ENCODE results near the gene DENND1B.
"Not testable (repeated sequence)": the region's sequence is repeated elsewhere in the genome, so short reads cannot be mapped to it uniquely, and the experiment has no call there.

Gene DENND1B

DNA sequence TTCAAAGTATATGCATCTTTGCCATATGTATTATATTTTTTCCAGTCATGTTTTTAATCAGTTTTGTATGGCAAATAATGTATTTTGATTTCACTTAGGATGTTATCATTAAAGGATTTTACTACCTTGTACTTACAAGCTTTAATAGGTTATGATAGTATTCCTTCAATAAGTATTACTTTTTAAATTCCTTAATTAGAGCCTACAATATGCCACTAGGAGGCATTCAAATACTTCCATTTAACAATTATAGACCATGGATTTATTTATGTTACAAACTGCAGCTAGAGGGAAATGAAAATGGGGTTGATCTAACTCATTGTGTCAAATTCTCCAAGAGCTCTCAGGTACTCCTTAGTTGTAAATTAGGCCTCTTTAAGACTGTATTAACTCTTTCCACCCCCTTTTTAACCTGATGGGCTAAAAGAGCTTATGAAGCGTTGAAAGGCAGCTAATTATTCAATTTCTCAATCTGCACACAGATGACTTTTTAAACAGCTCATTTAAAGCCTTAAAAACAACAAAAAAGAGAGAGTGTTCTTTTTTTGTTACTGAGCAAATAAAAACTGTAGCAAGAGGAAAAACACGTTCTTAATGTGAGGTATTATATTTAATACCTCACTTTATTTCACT, 156.2 kb downstream of the DENND1B start:
- DNase-seq = peak; percentile 10

DNA sequence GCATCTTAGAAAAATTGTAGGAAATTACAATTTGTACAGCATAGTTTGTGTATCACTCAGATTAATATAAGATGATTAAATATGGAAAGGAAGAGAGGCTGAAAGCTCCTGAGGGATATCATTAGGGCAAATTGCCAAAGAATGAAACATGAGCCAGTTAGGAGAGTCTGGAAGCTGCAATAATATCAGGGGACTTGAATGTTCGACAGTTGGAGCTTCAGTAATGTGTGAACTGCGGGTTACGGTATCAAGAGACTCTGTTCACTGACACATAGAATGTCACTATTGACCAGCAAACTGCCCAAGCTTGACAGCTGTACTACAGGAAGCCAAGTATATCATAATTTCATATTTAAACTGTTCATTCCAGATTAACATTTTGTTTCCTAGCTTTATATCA, 157.2 kb downstream of the DENND1B start:
- DNase-seq = peak; percentile 92

DNA sequence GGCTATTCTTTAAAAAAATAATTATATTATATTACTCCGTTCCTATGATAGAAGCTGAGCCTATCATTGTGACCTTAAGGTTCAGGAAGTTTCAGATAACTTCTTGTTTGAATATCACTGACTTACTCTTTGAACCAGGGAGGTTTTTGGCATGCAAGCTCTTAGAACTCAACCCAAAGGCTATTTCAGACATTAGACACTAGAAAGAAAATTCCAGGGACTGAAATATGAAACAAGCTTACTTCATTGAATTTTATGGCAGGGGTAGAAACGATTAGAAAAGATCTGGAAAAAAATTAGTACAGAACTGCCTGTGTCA, 159.6 kb downstream of the DENND1B start:
- DNase-seq = no peak

DNA sequence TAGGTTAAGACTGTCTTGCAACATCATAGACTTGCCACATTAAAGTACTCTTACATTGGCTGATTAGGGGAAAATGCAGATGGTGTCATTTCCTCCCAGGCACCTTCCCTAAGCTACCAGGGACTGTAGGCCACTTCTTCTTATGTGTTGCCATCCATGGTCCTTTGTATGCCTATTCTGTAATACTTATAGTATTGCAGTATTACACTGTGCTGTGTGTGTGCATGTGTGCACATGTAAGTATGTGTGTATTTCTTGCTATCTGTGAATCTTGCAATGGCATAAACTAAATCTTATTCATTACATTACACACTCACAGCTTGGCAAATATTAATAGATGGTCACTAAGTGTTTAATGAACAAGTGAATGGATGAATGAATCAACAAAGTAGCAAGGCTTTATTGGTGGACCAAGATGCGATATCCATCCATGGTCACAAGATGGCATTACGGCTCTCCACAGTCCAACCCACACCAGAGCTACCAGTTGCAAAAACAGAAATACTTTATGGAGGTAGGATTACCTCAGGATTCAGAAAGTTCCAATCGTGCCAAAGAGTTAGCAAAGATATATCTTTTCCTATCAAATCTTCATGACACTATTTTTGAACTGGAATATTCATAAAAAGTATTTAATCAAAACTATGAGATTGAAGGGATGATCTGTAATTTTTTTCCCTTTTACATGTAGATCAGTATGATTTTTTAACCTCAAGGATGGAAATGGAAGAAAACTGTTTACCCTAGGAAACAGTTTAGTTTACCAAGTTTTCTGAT, 160.2 kb downstream of the DENND1B start:
- peak; percentile 31 for DNase-seq

DNA sequence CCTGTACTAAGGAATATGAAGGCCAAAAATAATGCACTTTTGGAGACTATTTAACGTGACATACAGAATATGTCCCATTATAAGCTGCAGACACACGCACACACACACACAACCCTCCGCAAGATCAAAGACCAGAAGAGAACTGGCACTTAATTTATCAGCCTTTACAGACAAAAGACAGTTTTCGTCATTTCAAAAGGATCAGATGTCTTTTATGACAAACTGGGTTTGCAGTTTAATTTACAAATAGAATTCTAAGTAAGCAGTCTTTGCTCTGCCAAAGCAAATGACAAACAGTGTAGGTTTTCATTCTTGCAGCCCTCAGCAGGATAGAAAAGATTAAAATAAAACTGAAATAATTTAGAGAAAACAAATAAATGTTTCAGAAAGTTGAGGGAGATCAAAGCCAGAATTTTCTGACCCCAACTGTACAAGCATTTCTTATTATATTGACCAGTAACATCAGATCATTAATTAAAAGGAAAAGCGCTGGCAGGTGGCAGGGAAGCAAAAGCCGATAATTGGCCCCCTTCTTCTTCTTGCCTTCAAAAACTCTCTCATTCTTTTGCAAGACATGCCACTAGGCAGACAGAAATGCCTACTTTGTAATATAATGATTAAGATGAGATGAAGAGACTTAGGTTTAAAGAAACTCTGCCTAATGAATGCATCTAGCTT, 169.0 kb downstream of the DENND1B start:
- DNase-seq = no peak

DNA sequence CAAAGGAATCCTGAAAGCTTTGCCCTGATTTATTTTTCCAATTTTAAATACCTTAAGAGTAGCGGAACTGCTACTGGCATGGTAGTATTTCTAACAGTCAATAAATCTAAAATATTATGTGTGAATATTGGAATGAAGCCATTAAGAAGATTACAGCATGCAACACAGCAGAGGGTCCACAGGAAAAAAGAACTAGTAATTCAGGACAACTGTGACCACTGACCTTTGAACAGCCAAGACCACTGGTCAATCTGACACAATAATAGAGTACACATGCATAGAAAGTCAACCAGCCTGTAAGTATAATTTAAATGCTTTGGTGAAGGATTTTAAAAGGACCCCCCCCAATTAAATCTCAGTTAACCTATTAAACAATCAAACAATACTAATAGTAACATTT, 171.0 kb downstream of the DENND1B start:
- DNase-seq = no peak

DNA sequence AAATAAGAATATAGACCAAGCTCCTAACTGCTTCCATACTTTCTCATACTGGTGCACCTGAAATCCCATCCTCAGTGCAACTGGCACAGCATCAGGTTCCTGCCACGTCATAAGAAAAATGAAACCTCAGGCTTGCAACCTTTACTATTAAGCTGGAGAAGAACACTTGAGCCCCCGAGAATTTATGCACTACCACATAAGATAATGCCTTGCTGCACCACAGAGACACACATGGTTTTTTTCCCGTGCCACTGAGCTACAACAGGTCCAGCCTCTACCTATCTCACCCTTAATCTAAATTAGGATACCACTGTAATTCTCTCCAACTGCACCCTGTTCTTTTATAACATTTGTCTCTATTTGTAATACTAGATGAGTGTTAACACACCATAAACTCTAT, 174.5 kb downstream of the DENND1B start:
- DNase-seq = no peak

DNA sequence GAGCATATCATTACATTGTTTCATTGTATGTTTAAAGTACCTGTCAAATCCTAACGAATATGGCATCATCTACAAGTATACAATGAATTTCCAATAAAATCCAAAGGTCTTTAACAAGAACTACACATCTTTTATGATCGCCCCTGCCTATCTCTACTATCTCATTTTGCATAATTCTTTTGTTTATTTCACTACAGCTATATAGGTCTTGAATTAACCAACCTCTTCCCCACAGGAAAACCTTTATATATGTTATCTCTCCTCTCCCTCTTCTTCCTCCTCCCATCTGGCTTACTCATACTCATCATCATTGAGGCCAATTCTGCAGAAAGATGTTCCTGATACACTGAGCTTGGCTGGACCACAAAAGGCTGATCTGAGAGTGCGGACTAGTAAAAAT, 175.5 kb downstream of the DENND1B start:
- no peak for DNase-seq

DNA sequence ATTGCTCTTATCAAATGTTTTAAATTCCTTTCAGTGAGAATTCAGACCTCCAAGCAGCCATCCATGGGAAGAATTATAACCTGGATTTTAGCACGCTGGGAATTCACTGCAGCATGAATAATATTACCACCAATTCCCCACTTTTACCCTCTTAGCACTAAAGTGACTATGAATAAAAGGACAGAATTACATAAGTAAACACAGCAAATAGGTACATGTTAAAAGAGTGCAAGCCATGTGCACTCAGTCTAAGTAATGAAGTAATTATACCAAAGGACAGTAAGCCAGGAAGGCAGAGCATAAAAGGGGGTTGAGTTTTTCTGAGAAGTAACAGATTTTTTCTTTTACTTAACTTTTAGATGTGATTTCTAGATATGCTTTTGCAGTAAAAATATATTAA, 176.3 kb downstream of the DENND1B start:
- DNase-seq = peak; percentile 82

DNA sequence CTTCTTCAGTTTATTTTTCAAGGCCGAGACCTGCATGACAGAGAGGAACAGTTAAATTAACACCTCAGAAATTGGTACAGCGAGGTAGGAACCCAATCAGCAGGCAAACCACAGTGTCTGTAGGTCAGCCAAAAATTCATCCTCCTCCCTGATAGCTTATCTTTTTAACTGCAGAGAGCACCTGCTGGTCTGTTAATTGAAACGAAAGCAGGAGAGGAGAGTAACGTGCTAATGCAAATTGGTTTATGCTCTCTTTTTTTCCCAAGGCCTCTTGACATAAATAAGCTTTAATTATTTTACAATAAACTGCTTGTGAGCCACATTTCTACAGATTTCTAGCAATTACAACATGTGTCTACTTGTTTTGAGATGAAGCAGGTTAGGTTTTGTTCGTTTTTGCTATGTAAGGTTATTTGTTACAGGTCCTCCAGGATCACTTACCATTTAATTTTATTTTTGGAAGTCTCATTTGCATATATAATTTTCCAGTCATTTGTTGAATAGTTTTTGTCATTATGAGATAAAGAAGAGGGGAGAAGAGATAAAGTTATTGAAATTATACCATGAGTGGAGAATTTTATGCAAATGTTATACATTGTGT, 179.9 kb downstream of the DENND1B start:
- peak; percentile 92 for DNase-seq

DNA sequence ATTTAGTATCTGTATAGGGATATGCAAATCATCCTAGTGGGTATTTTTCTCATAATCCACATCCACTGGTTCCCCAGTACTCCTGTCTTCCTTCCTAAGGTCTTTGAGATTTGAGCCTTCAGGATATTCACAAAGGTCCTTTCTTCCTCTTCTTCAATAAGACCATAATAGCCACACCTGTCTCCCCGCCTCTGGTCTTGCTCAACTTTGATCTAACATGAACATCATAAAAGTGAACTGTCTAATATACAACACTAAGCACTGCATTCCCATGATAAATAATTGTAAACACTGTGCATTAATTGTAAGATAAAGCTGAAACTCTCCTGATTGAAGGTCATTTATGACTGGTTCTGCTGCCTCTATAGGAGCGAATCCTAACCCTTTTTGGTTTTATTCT, 184.6 kb downstream of the DENND1B start:
- no peak for DNase-seq

DNA sequence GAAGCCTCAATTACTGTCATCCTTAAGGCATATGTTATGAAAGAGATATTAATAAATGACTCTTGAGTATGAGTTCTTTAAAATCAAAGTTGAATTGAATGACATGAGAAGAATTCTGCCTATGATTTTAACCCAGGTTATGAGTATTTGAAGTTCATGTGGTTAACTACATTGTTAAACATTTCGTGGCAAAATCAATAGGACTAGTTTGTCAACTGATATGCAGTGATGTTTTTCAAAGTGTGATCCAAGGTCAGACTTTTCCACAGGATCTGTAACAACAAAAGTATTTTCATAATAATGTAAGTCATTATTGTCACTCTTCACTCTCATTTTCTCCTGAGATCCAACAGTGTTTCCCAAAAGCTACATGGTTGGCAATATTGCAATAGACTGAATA, 189.5 kb downstream of the DENND1B start:
- no peak for DNase-seq

DNA sequence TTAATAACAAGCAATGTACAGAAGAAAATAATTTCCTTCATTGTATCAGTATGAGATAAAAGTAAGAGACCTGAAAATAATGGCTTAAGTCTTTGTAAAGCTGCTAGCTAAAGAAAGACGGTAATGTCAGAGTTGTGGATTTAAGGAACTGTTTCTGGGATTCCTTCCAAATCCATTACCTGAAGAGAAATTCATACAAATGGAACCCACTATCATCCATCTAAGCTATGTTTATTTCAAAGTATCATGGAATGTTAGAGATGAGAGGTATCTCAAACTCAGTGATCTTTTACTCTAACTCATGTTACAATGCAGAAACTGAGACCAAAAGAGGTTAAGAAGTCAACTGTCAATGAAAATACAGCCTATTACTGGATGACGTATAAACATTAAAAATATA, 197.7 kb downstream of the DENND1B start:
- DNase-seq = no peak

DNA sequence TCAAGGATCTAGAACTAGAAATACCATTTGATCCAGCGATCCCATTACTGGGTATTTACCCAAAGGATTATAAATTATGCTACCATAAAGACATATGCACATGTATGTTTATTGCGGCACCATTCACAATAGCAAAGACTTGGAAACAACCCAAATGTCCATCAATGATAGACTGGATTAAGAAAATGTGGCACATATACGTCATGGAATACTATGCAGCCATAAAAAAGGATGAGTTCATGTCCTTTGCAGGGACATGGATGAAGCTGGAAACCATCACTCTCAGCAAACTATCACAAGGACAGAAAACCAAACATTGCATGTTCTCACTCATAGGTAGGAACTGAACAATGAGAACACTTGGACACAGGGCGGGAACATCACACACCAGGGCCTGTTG, 199.7 kb downstream of the DENND1B start:
- not testable (repeated sequence) for DNase-seq

DNA sequence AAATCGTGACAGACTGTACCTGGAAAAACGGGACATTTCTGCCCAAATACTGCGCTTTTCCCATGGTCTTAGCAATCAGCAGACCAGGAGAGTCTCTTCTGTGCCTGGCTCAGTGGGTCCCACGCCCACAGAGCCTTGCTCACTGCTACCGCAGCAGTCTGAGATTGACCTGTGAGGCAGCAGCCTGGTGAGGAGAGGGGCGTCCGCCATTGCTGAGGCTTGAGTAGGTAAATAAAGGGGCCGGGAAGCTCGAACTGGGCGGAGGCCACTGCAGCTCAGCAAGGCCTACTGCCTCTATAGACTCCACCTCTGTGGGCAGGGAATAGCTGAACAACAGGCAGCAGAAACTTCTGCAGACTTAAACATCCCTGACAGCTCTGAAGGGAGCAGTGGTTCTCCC, 203.1 kb downstream of the DENND1B start:
- no peak for DNase-seq

DNA sequence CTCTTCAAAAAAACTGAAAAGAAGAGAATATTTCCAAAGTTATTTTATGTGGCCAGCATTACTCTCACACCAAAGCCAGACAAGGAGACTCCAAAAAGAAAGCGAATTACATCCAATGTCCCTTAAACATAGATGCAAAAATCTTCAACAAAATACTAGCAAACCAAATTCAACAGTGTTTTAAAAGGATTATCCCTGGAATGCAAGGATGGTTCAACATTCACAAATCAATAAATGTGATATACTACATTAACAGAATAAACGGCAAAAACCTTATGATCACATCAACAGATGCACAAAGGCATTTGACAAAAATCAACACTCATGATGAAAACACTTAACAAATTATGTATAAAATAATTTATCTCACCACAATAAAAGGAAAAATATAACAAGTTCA, 207.8 kb downstream of the DENND1B start:
- no peak for DNase-seq

DNA sequence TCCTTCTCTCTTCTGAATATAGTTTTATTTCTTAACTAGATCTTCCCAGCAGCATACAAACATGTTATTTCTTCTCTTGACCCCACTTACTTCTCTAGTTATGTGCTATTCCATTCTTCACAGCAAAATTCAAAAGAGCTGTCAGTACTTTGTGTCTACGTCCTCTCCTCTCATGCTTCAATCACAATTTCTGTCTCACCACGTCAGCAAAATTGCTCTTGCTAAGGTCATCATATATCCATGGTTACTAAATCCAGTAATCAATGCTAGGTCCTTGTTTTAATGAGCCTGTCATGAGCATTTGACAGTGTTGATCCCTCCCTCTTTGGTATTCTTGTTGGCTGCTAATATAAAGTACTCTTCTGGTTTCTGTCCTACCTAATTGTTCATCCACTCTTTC, 214.2 kb downstream of the DENND1B start:
- DNase-seq = no peak

DNA sequence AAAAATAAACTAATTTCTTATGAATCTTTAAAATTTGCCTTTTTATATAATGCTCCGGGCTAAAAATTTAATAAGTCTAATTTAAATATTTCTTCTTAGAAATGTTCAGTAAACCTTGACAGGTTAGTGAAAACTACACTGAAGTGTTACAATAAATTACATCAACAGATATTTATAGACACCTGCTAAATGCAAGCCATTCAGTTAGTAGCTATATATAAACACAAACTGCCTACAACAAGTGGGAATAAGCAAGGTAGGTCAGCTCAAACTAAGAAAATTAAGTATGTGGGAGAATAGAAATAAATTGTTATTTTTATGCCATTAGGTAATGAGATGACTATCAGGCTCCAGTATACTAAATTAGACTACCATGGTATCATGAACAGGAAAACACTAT, 215.6 kb downstream of the DENND1B start:
- DNase-seq = no peak

DNA sequence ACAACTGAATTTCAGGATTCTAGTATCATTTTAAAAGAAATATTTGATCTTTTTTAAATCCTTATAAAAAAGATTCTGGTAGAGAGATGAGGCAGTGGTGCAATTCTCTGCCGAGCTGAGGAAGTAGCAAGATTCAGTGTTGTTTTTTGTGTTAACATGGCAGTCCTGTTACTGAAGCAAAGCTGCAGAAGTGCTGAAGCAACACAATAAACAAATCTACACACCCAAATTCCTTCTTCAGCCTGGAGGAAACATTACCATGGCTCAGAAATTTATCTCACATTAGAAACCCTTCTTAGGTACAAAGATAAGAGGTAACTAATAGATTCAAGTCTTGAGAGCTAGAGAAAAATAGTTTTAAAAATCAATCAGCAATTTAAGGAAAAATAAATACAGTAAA, 216.0 kb downstream of the DENND1B start:
- DNase-seq = no peak

DNA sequence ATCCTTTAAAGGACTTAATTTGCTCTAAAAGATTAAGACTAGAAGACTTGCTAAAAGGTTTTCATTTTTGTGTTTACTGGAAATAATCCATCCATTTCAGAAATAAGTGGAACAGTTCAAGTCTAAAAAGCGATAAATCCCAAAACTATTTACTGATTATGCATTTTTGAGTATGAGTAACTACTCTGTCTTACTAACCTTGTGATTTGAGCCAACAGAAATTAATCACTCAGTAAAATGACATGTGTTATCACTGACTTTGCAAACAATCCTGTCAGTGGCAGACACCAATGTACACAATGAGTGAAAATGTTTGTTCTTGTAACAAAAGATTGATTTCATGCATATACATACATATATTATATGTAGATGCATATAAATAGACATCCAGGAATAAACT, 218.0 kb downstream of the DENND1B start:
- DNase-seq = no peak

DNA sequence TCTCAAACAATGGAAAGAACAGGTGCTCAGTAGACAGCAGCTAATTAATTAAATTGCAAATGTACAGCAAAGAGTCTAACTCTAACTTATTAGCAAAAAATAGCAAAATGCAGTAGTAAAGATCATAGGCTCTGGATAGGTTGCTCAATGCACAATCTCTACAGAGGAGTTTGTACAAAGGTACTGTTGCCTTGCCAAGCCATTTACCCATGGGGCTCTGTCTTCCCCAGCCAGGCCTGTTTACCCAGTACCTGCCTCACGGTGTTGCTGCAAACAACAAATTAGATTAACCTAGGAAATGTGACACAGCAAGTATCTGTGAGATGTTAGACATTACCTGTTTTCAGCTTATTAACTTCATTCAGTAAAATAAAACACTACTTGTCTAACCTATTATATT, 222.0 kb downstream of the DENND1B start:
- DNase-seq = no peak

DNA sequence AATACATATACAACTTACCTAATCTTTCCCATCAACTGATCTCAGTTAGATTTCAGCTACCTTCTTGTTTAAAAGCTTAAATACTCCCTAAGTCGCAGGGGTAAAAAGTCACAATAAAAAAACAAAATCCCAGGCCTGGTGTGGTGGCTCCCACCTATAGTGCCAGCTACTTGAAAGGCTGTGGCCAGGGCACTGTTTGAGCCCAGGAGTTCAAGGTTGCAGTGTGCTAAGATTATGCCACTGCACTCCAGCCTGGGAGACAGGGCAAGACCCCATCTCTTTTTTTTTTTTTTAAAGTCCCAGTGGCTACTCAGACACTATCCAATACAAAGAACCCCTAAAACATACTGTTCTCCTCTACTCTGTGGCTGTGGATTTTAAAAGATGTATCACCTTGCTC, 228.3 kb downstream of the DENND1B start:
- no peak for DNase-seq

DNA sequence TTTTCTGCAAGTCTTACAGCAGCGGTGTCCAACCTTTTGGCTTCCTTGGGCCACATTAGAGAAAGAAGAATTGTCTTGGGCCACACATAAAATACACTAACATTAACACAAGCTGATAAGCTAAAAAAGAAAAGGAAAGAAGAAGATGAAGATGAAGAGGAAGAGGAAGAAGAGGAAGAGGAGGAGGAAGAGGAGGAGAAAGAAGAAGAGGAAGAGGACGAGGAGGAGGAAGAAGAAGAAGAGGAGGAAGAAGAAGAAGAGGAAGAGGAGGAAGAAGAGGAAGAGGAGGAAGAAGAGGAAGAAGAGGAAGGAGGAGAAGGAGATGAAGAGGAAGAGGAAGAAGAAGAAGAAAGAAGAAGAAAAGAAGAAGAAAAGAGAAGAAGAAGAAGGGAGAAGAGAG, 230.7 kb downstream of the DENND1B start:
- DNase-seq = no peak

DNA sequence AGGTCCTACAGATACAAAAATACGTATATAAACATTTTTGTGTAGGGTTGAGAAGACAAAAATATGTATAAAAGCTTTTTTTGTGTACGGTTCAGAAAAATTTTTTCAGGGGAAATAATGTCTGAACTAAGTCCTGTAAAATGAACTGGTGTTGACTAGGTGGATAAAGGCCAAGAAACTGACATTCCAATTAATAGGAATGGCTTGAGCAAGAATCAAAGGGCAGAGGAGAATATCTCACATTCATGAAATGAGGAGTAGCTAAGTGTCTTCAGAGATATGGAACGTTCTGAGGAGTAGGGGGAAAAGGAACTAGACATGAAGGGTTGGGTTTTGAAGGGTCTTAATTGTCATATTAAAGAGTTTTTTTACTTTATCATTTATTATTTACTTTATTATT, 231.2 kb downstream of the DENND1B start:
- no peak for DNase-seq

Data from NCI-H1105 (cell line).